Measurements from ENCODE around the gene SSBP2. TPM values are rescaled to one million over a fixed set of nuclear protein-coding genes. Genes with fewer than 3 reads are reported as not detected.

Gene SSBP2
- total and polyA plus RNA-seq, 2 of the 8 experiments (the other 6 are each of a cell fraction or from before 2014, with no cell fraction given): 21.5 to 36.2 TPM

DNA sequence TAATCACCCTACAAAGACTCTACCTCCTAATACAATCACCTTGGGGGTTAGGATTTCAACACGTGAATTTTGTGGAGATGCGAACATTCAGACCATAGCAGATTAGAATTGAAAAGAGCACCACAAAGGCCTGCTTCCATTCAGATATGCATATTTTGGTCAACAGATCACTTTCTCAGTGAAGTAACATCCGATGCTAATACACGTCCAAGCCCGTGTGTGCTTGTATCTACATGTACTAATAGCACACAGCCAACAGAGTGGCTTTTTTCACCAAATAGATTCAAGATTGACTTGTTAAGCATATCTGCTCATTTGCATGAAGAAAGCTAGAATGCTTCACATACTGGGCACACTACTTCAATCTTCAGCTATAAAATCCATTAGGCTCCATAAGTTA is 35.6 kb upstream of the SSBP2 start:
- H3K36me3 ChIP-seq (ENCODE audit: control insufficient read depth in 2 of 4, insufficient read depth in 4 of 4, low read length in 3 of 4): no peaks in the 10 kb centered on the region
- no peak overlapping the region for H2AK5ac ChIP-seq (ENCODE audit: low read depth, low read length)
- no peak overlapping the region for H4K91ac ChIP-seq (replicated peaks; ENCODE audit: insufficient read length, low read length)
- no peak overlapping the region for H3K4ac ChIP-seq (replicated peaks; ENCODE audit: insufficient read length, low read depth, low read length)
- H3K9me3 ChIP-seq (ENCODE audit: insufficient read depth in 2 of 2, low read depth in 1 of 2, low read length in 1 of 2): no peaks in the 10 kb centered on the region
- no peaks in the 10 kb centered on the region for H3K23me2 ChIP-seq (ENCODE audit: low read depth, low read length)
- POLR2A ChIA-PET (ENCODE audit: partially characterized antibody): interaction anchor here (1.1 to 3.4 kb wide), 2 partner anchors 27 to 65 kb away, joined by 3 to 30 read pairs; no protein-coding TSS in a partner anchor
- H3K4me2 ChIP-seq (ENCODE audit: insufficient read depth in 1 of 2, low read depth in 2 of 2, low read length in 2 of 2): no peak overlapping the region
- H3K79me1 ChIP-seq (ENCODE audit: low read depth, low read length): no peaks in the 10 kb centered on the region
- no peak overlapping the region for H4K5ac ChIP-seq (ENCODE audit: insufficient read length, low read depth, low read length)
- no peak overlapping the region for H2BK5ac ChIP-seq (ENCODE audit: low read depth, low read length)
- no peaks in the 10 kb centered on the region for H4K20me1 ChIP-seq (replicated peaks in 1 of 2; ENCODE audit: control insufficient read depth in 1 of 2, insufficient read depth in 2 of 2, low read length in 2 of 2)
- no peak overlapping the region for H3K23ac ChIP-seq (ENCODE audit: insufficient read length)
- no peak overlapping the region for H3K56ac ChIP-seq (replicated peaks; ENCODE audit: insufficient read length, low read depth, low read length)
- H2BK120ac ChIP-seq (replicated peaks; ENCODE audit: low read depth, low read length): no peak overlapping the region
- no peak overlapping the region for H2AFZ ChIP-seq (ENCODE audit: low read length)
- no peak overlapping the region for H3K4me3 ChIP-seq (ENCODE audit: extremely low read depth in 1 of 4, insufficient read depth in 2 of 4, low read depth in 3 of 4, low read length in 4 of 4)
- H2BK12ac ChIP-seq (ENCODE audit: low read depth, low read length): no peak overlapping the region
- H3K79me2 ChIP-seq (ENCODE audit: control insufficient read depth in 1 of 2, insufficient read depth in 2 of 2, low read length in 2 of 2): no peaks in the 10 kb centered on the region
- no peak overlapping the region for H3K27ac ChIP-seq (ENCODE audit: low read depth, low read length)
- no peaks in the 10 kb centered on the region for H3K27me3 ChIP-seq (replicated peaks in 1 of 4; ENCODE audit: control insufficient read depth in 3 of 4, extremely low read depth in 1 of 4, insufficient read depth in 3 of 4, low read length in 3 of 4)
- no peak for FAIRE-seq
- no peak overlapping the region for H3K18ac ChIP-seq (ENCODE audit: extremely low read depth, low read length)
- CTCF ChIA-PET (ENCODE audit: partially characterized antibody): interaction anchor here (1.0 to 1.5 kb wide), 4 partner anchors 10 to 70 kb away, joined by 3 read pairs; no protein-coding TSS in a partner anchor
- no peak for DNase-seq (ENCODE audit: low read depth in 1 of 2, low spot score in 2 of 2)
- H3K9ac ChIP-seq (replicated peaks in 1 of 4; ENCODE audit: extremely low read depth in 1 of 4, low read depth in 3 of 4, low read length in 3 of 4): no peak overlapping the region
- WGBS, 2 experiments (ENCODE audit: extremely low coverage in 1 of 2, insufficient coverage in 1 of 2, insufficient read length in 1 of 2, insufficient replicate concordance in 2 of 2, low coverage in 1 of 2, low lambda C conversion rate in 2 of 2, missing lambda C conversion rate in 1 of 2): 88% methylated on average over 5 of the region's 5 CpGs; no CpG with 5 or more reads in 1 of the 2 experiments
- no peak overlapping the region for H2BK20ac ChIP-seq (ENCODE audit: low read length)
- H4K8ac ChIP-seq (ENCODE audit: extremely low read depth, insufficient read depth, low read length): no peak overlapping the region
- no peak overlapping the region for H3K14ac ChIP-seq (ENCODE audit: insufficient read length)
- no peak overlapping the region for H2BK15ac ChIP-seq (ENCODE audit: low read length)
- peaks cover 0 to 11% (median 8%) of the 10 kb centered on the region in 4 experiments; a peak in 5 of 7 replicates for H3K4me1 ChIP-seq (replicated peaks in 1 of 4; ENCODE audit: control insufficient read depth in 3 of 4, insufficient read depth in 4 of 4, low read length in 3 of 4)
- TF ChIP-seq SP1 (IDR thresholded peaks at IDR 0.05; ENCODE audit: low read depth, low read length) (no peak), GABPA (IDR thresholded peaks at IDR 0.05; ENCODE audit: borderline replicate concordance, insufficient read depth, low read length) (no peak), SIX5 (IDR thresholded peaks at IDR 0.05; ENCODE audit: low read depth, low read length) (no peak), JUND (IDR thresholded peaks at IDR 0.05; ENCODE audit: low read length) (no peak), ATF3 (IDR thresholded peaks at IDR 0.05; ENCODE audit: insufficient read depth, low read depth, low read length) (no peak), POU5F1 (IDR thresholded peaks at IDR 0.05; ENCODE audit: low read depth, low read length) (no peak), EP300 (IDR thresholded peaks at IDR 0.05; ENCODE audit: borderline replicate concordance in 1 of 2, low read depth in 2 of 2, low read length in 2 of 2) (no peak), E2F6 (IDR thresholded peaks at IDR 0.05) (no peak), ZNF274 (IDR thresholded peaks at IDR 0.05; ENCODE audit: borderline replicate concordance, extremely low read depth, low read length) (no peak)
- TF ChIP-seq, protein P1, sequence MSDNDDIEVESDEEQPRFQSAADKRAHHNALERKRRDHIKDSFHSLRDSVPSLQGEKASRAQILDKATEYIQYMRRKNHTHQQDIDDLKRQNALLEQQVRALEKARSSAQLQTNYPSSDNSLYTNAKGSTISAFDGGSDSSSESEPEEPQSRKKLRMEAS (IDR thresholded peaks at IDR 0.05): no peak
- TF ChIP-seq, protein P2, sequence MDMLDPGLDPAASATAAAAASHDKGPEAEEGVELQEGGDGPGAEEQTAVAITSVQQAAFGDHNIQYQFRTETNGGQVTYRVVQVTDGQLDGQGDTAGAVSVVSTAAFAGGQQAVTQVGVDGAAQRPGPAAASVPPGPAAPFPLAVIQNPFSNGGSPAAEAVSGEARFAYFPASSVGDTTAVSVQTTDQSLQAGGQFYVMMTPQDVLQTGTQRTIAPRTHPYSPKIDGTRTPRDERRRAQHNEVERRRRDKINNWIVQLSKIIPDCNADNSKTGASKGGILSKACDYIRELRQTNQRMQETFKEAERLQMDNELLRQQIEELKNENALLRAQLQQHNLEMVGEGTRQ (IDR thresholded peaks at IDR 0.05; ENCODE audit: low read length): no peak
